Activated naive CD4-positive, alpha-beta T cell treated with anti-CD3 and anti-CD28 coated beads, Interleukin-2, amount 50 U/mL, for 72 hours (primary cell): ENCODE results near the gene RPE65. TPM values are rescaled to one million over a fixed set of nuclear protein-coding genes. Genes with fewer than 3 reads are reported as not detected.

Experiments
- ATAC-seq, 2 donors: fragments of 150-1000 bp; cut with Tn5 transposase; 2 replicates each; pipeline ENCODE4 v1.10.0; 2021; ENCODE audit warnings: mild to moderate bottlenecking in 2 of 2, moderate library complexity in 2 of 2
- DNase-seq, 2 donors: peaks; one replicate each; pipeline ENCODE4 v3.0.0; 2021 to 2022; ENCODE audit warnings: low spot score in 2 of 2
- H3K27ac Mint-ChIP-seq, 2 donors: one replicate each; pipeline ENCODE4 v1.8.0; 2022; ENCODE audit warnings: mild to moderate bottlenecking in 2 of 2, mixed read lengths in 2 of 2
- H3K36me3 Mint-ChIP-seq, 2 donors: one replicate each; pipeline ENCODE4 v1.8.0; 2022; ENCODE audit warnings: mixed read lengths in 2 of 2
- H3K9me3 Mint-ChIP-seq, 2 donors: one replicate each; pipeline ENCODE4 v1.8.0; 2022; ENCODE audit warnings: mixed read lengths in 2 of 2
- total RNA-seq, 2 donors: library from RNA; stranded (reverse); gene quantifications; one replicate each; pipeline ENCODE4 v1.2.3, GENCODE V29; 2022

Gene RPE65
- total RNA-seq, 2 donors from 2014 or later = not detected

DNA sequence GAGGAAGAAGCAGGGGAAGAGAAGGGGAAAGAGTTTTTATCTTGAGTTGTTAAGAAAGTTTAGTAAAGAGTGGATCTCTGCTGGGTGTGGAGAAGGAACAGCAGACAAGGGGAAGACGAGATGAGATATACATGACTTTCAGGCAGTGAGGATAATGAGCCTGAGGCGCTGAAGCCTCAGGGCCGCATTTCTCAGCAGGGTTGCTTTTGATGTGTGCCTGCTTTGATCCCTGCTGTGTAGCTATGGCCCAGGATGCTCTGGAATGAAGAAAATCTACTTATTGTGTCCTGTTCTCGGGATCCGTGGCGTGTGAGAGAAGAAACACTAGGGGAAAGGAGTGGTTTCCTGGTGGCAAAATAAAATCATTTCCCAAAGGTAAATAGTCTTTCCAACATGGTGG is 15.1 kb upstream of the RPE65 start:
- no peak for DNase-seq
- peaks cover 7 to 8% of the 10 kb centered on the region in 2 donors for H3K36me3 Mint-ChIP-seq
- no peak for ATAC-seq
- H3K9me3 Mint-ChIP-seq = peaks cover 15 to 17% of the 10 kb centered on the region in 2 donors
- H3K27ac Mint-ChIP-seq = no peak overlapping the region

DNA sequence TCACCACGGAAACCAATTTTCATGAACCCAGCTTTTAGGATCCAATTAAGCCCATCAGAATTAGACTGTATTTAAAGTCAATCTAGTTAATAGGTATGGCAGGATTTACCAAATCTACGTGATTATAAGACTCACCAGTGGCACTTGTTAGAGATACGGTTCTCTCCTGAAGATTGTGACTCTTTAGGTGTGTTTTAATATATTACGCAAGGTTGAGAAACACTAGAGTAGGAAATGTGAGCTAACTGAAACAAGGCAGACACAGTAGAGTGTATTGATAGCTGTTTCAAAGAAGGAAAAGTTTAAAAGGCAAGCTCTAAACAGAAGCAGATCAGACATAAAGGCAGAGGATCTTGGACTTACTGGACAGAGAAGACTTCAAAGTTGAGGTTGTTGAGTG is 11.2 kb upstream of the RPE65 start:
- no peak for DNase-seq
- Mint-ChIP-seq H3K9me3 (peaks cover 15 to 17% of the 10 kb centered on the region in 2 donors), H3K36me3 (peaks cover 7 to 8% of the 10 kb centered on the region in 2 donors), H3K27ac (no peak overlapping the region)
- ATAC-seq = no peak

DNA sequence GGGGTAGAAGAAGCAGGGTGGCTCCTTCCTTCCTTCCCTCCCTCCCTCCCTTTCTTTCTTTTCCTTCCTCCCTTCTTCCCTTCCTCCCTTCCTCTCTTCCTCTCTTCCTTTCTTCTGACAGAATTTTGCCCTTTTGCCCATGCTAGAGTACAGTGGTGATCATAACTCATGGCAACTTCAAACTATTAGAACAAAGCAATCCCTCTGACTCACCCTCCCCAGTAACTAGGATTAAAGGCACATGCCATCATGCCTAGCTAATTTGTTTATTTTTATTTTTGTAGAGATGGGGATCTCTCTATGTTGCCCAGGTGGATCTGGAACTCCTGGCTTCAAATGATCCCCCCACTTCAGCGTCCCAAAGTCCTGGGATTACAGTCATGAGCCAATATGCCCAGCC is 10.0 kb upstream of the RPE65 start:
- Mint-ChIP-seq H3K36me3 (peaks cover 4 to 6% of the 10 kb centered on the region in 2 donors), H3K9me3 (peaks cover 11 to 14% of the 10 kb centered on the region in 2 donors), H3K27ac (no peak overlapping the region)
- ATAC-seq (no peak), DNase-seq (no peak)

DNA sequence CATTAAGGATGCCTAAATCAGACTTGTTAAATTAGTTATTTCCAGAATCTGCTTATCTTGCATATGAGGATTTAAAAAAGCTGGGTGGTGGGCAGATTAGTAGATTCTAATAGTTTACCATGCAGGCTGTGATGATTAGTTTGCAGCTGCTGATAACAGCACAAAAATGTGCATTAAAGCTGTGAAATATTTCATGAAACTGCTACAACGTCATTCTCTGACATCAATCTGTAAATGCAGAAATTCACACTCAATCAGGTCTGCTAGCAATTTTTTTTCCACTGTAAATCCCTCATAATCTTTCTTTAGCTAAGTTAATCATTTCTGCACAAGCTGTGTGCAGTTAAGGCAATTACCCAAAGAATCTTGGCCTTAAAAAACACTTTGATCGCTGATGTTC is 9.3 kb upstream of the RPE65 start:
- no peaks in the 10 kb centered on the region for H3K36me3 Mint-ChIP-seq
- peaks cover 5 to 8% of the 10 kb centered on the region in 2 donors for H3K9me3 Mint-ChIP-seq
- H3K27ac Mint-ChIP-seq = no peak overlapping the region
- DNase-seq (no peak), ATAC-seq (no peak)

DNA sequence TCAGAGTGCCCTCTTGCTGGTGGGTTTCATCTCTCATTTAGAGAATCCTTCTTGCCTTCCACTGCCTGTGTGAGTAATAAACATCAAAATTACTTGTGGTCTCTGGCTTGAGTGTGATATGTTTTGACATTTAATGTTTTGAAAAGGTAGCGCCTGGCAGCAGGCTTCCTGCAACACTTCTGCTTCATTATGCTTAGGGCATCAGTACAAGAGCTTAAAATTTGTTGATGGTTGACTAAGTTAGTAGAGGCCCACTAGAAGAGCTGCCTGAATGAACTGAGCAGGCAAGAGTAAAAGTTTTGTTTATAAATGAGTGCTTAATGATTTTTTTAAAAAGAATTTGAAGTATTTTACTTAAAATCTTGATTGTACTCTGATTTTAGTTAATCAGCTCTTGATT is 6.4 kb upstream of the RPE65 start:
- H3K36me3 Mint-ChIP-seq = no peaks in the 10 kb centered on the region
- no peak for ATAC-seq
- DNase-seq = no peak
- H3K9me3 Mint-ChIP-seq = peaks cover 0 to 4% of the 10 kb centered on the region in 2 donors
- no peak overlapping the region for H3K27ac Mint-ChIP-seq

DNA sequence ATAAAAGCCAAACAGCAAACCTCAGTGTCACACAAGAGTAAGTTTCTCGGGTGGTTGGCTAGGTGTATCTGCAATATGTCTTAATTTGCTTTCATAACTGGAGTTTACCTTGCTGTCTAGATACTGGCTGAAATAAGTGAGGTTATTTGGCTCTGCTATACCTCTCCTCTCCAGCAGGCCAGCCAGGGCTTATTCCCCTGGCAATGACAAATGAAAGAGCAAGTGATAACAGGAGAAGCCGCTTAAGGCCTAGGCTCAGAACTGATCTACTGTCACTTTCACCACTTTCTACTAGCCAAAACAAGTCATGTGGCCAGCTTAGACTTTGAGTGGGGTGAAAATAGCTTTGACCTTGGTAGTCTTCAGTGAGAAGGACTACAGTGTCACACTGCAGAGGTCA is 4.8 kb upstream of the RPE65 start:
- peaks cover 0 to 4% of the 10 kb centered on the region in 2 donors for H3K9me3 Mint-ChIP-seq
- no peak overlapping the region for H3K27ac Mint-ChIP-seq
- DNase-seq = no peak
- no peaks in the 10 kb centered on the region for H3K36me3 Mint-ChIP-seq
- no peak for ATAC-seq

DNA sequence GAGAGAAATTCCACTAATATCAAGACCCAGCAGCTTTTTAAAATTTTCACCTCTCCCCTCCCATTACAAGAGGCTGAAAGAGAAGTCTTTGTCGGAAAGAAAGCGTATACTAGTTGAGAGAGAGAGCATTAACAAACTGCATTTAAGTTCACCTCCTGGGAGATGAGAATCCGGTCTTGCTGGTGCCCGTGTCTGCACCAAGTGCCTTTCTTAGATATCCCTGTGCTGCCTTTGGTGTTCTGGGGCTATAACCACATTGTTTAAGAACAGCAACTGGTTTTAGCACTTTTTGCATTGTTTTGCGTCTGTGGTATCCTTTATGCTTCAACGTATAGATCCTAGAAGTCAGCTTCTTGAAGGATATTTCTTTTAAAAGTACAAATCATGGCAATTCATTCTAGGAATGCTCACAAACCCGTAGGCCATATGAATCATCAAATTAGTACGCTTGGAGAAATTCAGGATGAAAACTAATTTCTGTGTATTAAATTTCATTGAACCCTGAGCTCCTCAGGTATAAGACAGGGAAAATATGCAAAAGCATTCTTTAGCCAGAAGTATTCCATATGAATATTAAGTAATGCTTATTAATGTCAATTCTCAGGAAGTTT is 3.4 kb upstream of the RPE65 start:
- Mint-ChIP-seq H3K36me3 (no peaks in the 10 kb centered on the region), H3K9me3 (peaks cover 0 to 4% of the 10 kb centered on the region in 2 donors), H3K27ac (no peak overlapping the region)
- no peak for DNase-seq
- ATAC-seq = no peak

DNA sequence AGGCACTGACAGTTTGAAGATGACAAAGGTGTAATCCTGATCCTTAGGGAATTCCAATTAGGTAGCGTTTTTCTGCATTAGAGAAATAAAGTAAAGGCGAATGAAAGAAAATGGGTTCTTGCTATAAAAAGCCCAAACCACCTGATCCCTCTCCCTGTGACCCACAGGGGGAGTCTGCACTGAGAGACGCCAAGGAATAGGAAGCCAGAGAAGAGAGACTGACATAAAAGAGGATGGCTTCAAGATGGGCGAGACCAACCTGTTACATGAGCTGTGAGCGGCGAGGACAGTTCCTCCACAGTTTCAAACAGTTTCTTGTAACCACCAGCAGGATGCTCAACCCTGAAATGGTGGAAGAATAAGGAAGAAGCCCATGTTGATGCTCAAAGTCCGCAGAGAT is 1.4 kb downstream of the RPE65 start:
- DNase-seq (no peak), ATAC-seq (no peak)
- no peak overlapping the region for H3K27ac Mint-ChIP-seq
- H3K36me3 Mint-ChIP-seq = no peaks in the 10 kb centered on the region
- no peaks in the 10 kb centered on the region for H3K9me3 Mint-ChIP-seq

DNA sequence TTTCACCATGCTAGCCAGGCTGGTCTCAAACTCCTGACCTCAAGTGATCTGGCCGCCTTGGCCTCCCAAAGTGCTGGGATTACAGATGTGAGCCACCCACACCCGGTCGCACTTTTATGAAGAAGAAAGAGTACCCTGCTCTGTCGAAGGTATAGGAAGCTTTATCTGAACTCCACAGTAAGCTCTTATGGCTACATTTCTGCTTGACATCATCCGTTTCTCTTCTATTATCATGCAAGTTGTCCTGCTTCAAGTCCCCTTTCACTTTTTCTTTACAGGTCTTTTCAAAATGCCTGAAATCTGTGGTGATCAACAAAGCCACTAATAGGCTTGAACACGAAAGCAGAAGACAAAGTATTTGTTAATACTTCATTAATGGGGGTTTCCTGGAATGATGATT is 4.0 kb downstream of the RPE65 start:
- ATAC-seq = no peak
- Mint-ChIP-seq H3K27ac (no peak overlapping the region), H3K9me3 (no peaks in the 10 kb centered on the region), H3K36me3 (no peaks in the 10 kb centered on the region)
- no peak for DNase-seq

DNA sequence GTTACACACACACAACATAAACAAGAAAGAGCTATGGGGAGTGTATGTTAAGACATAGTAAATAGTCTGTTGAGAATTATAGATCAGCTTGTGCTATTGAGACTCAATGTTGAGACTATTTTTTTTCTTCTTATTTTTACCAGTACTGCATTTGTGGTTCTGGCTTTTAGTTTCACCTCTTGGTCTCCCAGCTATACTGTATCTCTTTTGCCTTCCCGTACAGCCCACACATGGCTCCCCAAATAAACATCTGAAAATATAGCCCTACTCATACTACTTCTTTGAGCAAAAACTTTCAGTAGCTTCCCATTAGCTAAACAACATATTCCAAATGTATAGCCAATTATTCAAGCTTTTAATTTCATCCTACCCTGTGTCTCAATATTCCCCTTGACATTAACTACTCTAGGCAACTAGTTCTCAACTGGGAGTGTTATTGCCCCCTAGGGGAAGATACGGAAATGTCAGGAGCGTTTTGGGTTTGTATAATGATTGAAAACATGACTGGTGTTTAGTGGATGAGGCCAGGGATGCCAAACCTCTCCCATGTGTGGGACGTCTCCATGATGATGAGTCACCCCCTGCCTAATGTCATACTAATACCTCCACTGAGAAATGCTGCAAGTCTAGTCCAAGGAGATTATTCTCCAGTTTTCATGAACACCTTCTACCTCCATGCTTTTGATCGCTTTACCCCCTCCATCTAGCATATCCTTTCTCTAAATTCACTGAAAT is 6.8 kb downstream of the RPE65 start:
- Mint-ChIP-seq H3K27ac (no peak overlapping the region), H3K9me3 (no peaks in the 10 kb centered on the region), H3K36me3 (no peaks in the 10 kb centered on the region)
- ATAC-seq (peak in 1 of 2 donors; percentile 51), DNase-seq (peak in 1 of 2 donors; percentile 14)

DNA sequence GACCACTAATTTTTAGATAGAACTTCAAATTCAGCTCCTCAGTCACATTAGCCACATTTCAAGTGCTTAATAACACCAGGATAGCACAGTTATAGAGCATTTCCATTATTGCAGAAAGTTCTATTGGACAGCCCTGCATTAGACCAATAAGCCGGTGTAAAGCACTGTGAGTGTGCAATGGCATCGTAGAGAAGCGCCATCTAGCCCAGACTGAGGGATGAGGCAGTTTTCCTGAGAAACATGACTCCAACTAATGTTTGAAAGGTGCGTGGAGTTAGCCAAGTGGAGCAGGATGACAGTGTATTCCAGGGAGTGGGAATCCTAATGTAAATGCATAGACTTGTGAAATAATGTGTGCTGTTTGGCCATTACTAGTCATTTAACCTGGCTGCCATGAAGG is 7.7 kb downstream of the RPE65 start:
- no peak overlapping the region for H3K27ac Mint-ChIP-seq
- no peak for ATAC-seq

DNA sequence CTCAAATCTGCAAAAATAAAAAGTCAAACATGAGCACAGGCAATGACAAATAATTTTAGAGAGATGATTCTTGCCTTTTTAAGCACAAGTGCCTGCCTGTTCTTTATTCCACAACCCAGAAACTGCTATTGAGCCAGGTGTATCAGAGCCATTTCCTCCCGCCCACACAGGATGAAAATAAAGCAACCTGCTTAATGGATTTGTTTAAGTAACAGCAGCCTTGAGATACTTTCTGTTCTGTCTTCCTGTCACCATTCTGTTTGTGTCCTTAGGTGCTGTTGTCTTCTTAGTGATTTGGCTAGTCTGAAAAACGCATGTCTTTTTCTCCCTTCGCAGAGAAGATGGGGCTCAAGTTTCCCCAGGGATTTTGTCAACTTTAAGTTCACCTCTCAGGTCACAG is 11.4 kb downstream of the RPE65 start:
- Mint-ChIP-seq H3K27ac (no peak overlapping the region), H3K36me3 (no peaks in the 10 kb centered on the region), H3K9me3 (peaks cover 0 to 4% of the 10 kb centered on the region in 2 donors)
- no peak for DNase-seq
- ATAC-seq = no peak

More for the DNA sequence above, 7.7 kb downstream of the RPE65 start:
- DNase-seq = no peak
- Mint-ChIP-seq H3K9me3 (no peaks in the 10 kb centered on the region), H3K36me3 (no peaks in the 10 kb centered on the region)

DNA sequence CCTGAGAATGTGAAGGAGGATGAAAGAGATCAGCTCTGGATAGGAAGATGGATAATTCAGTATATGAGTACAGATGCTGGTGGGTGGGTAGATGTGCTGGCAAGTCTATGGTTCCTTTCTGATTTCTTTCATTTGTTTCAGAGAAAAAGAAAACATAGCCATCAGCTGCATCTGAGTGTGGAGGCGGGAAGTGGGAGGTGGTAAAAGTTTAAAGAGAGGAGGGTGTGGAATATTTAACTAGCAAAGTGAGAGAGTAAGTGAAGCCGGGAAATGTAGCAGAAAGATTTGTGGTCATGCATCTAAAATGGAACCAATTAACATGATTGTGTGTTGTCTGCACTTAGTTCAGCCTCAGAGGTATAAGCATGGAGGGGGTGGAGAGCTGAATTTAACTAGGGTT is 16.4 kb downstream of the RPE65 start:
- ATAC-seq (no peak), DNase-seq (no peak)
- H3K9me3 Mint-ChIP-seq = peaks cover 0 to 4% of the 10 kb centered on the region in 2 donors
- H3K27ac Mint-ChIP-seq = no peak overlapping the region
- H3K36me3 Mint-ChIP-seq = no peaks in the 10 kb centered on the region

DNA sequence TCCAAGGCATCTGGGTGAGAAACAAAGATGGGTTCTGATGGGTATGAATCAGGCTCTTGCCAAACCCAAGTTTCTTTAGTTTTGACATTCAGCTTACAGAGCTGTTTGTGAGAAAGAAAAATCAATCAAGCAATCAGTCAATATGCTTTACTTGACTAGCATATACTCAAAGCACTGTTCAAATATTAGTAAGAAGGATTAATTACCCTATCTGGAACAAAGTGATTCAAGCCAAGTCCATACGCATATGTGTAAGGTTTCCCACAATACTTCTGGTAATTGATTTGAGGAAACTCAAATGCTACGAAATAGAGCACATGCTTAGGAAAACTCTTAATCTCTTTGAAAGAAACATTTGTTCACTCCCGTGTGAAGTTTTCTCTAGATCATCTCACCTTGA is 18.7 kb downstream of the RPE65 start:
- no peaks in the 10 kb centered on the region for H3K9me3 Mint-ChIP-seq
- DNase-seq = no peak
- no peaks in the 10 kb centered on the region for H3K36me3 Mint-ChIP-seq
- H3K27ac Mint-ChIP-seq = no peak overlapping the region
- no peak for ATAC-seq

DNA sequence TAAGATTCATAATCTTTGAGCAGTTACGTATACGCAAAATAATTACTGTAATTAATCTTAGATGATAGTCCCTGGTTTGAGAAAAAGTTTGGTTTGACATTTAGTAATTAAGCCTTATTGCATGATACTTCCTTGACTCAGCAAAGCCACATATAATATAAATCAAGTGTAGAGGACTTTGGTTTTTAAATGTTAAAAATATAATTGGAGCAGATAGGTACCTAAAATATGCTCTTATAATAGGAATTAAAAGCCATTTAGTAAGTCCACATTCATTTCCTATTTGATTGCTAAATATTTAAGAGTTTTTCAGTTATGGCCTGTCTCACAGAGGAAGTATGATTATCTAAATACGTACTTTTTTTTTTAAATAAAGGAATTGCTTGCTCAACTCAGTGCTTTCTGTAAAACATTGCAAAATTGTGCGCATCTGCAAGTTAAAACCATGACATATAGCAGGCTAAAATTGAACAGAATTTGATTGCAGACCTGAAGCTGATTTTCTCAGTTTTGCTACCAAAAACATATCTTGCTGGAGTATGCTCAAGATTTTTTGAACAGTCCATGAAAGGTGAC is 20.4 kb downstream of the RPE65 start:
- H3K36me3 Mint-ChIP-seq = no peaks in the 10 kb centered on the region
- no peaks in the 10 kb centered on the region for H3K9me3 Mint-ChIP-seq
- no peak for ATAC-seq
- no peak for DNase-seq
- H3K27ac Mint-ChIP-seq = no peak overlapping the region

DNA sequence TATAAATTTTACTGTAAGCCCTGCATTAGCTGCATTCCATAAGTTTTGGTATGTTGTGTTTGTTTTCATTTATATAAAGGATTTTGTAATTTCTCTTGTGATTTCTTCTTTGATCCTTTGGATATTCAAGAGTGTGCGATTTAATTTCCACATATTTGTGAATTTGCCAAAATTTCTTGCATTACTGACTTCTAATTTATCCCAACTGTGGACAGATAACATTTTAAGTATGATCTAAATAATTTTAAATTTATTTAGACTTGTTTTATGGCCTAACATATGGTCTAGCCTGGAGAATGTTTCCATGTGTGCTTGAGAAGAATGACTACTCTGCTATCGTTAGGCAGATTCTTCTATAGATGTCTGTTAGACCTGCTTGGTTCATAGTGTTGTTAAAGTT is 23.2 kb downstream of the RPE65 start:
- H3K36me3 Mint-ChIP-seq = no peaks in the 10 kb centered on the region
- no peak for ATAC-seq
- no peak overlapping the region for H3K27ac Mint-ChIP-seq
- no peak for DNase-seq
- peaks cover 0 to 3% of the 10 kb centered on the region in 2 donors for H3K9me3 Mint-ChIP-seq

DNA sequence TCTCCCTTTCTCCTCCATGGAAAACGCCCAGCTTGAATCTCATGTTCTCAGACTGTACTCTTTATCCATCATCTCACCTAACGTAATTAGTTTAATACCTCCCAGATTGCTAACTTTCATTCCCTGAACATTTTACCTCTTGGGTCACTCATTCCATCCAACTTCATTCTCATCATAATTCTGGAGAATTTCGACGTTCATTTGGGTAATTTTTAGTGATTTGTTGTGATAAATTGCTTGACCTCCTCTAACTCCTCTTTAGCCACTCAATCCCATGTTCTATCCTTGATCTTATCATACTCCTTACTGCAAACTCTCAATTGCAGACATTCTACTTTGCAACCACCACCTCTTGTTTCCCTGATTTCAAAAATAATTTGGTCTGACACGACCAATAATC is 28.4 kb downstream of the RPE65 start:
- H3K9me3 Mint-ChIP-seq = peaks cover 0 to 8% of the 10 kb centered on the region in 2 donors
- no peaks in the 10 kb centered on the region for H3K36me3 Mint-ChIP-seq
- H3K27ac Mint-ChIP-seq = no peak overlapping the region
- no peak for ATAC-seq
- DNase-seq = no peak

DNA sequence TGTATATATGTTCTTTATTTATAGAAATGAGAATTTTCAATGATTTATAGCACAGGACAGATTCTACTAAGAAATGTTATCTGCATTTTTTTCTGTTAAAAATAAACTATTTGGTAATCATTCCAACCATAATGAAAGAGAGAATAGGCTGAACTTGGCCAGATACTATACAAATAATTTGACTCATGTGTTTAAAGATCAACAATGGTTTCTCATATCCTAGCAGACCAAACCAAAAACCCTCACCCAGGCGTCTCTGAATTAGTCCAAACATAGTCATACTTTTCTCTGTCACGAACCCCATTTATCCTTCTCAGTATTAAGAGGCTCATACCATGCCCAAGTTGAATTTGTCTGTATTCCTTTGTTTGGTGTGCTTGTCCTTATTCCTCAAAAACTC is 40.3 kb downstream of the RPE65 start:
- peaks cover 0 to 3% of the 10 kb centered on the region in 2 donors for H3K9me3 Mint-ChIP-seq
- no peak for DNase-seq
- no peak overlapping the region for H3K27ac Mint-ChIP-seq
- no peak for ATAC-seq
- no peaks in the 10 kb centered on the region for H3K36me3 Mint-ChIP-seq
